Tibial nerve (tissue), 3 donors: ENCODE results near the gene INSM1.

Experiments used
- POLR2A ChIP-seq, 2 donors: fragments of 450-650 bp; IDR thresholded peaks; one replicate each; pipeline ENCODE4 v1.6.1; 2017; ENCODE audit warnings: antibody characterized with exemption in 2 of 2, mild to moderate bottlenecking in 2 of 2, moderate library complexity in 2 of 2
- TF ChIP-seq, protein P1 (sequence below), 5 experiments: fragments of 200-600 bp in 3 of 5; fragments of 450-650 bp in 2 of 5; sonication (generic) in 3 of 5; IDR thresholded peaks; one replicate each; pipeline ENCODE4 v1.5.1; 2016 to 2019; ENCODE audit warnings: antibody characterized with exemption in 5 of 5, mild to moderate bottlenecking in 3 of 5, moderate library complexity in 2 of 5

DNA sequence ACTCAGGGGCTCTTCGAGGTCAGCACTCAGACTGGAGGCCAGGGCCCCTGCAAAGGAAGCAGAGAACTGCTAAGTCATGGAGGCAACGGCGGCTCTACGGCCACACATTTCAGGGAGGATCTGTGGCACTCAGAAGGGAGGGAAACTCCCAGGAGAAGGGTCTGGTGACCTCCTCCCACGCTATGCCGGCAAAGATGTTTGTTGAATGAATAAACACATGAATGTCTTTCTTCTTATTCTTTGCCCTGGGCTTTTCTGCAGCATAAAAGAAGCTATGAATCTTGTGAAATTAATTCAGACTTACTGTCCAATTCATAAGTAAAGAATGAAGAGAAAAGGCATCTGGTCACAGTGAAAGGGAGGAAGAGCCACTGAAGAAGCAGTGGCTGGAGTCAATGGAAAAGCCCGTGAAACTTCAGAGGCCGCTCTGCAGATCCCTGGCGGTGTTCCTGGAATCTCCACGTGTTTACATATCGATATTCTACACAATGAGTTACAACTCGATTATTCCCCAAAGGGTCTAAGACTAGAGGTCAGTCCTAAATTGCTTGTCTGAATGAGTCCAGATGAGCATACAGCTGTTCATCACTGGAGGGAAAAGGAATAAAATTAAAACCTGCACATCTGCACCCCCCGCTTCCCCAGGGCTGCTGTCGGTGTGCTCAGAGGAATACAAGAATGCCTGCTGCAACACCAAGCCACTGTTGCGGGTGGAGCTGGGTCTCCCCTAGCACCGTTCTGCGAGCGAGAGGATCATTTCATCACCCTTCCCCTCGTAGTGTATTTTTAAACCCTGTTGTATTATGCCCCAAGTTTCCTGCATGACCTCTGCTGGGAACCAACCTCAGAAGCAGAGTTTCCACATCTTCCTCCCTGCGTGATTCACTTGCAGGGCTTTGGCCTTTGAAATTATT, 25.6 kb downstream of the INSM1 start:
- TF ChIP-seq, protein P1, sequence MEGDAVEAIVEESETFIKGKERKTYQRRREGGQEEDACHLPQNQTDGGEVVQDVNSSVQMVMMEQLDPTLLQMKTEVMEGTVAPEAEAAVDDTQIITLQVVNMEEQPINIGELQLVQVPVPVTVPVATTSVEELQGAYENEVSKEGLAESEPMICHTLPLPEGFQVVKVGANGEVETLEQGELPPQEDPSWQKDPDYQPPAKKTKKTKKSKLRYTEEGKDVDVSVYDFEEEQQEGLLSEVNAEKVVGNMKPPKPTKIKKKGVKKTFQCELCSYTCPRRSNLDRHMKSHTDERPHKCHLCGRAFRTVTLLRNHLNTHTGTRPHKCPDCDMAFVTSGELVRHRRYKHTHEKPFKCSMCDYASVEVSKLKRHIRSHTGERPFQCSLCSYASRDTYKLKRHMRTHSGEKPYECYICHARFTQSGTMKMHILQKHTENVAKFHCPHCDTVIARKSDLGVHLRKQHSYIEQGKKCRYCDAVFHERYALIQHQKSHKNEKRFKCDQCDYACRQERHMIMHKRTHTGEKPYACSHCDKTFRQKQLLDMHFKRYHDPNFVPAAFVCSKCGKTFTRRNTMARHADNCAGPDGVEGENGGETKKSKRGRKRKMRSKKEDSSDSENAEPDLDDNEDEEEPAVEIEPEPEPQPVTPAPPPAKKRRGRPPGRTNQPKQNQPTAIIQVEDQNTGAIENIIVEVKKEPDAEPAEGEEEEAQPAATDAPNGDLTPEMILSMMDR (IDR thresholded peaks at IDR 0.05) = no peak
- TF ChIP-seq POLR2A (IDR thresholded peaks at IDR 0.05) = no peak
